ENCODE data around the gene COL5A1. TPM values are rescaled to one million over a fixed set of nuclear protein-coding genes. Genes with fewer than 3 reads are reported as not detected.

COL5A1 gene
- total and polyA plus RNA-seq, 2 experiments from 2014 or later: 2.5 to 13.1 TPM

DNA sequence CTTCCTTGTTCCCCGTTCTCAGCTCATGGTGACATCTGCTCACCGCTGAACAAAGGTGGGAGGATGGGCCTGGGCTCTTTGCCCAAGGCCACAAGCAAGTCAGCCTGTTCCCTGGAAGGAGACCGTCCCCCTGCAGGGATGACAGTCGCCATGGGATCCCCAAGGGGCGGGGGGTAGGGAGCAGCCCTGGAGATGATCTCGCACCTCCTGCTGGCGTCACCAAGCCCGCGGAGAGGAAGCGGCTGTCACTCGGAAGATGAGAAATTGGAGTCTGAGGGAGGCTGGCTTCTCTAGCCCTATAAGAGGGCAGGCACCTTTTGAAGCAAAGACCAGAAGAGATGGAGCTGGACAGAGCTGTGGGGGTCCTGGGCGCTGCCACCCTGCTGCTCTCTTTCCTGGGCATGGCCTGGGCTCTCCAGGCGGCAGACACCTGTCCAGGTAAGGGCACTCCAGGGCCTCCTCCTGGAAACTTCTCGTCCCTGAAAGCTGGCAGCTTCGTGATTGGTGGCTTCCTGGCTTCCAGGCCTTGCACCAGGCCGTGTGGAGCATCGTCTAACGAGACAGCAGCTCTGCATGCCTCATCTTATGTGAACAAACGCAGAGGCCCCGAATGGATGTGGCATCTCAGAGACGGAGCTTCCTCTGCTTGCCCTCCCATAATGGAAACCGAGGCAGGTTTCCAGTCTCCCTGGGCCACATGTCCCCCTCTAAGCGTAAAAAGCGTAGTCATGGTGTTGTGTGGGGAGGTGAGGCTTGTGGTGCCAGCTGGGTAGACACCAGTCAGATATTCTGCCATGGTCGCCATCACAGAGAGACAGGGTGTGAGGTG lies 239.1 kb downstream of the COL5A1 start, which contains the start of gene FCN2:
Gene FCN2 (plus strand): TSS at position 327 of the 829 bp plus-strand sequence. CDS start 12 bp downstream, at position 339.
- Histone ChIP-seq H3K27ac (ENCODE audit: low read depth) (no peak within 1 kb of the TSS), H3K4me2 (no peak within 1 kb of the TSS), H4K20me1 (replicated peaks; ENCODE audit: insufficient read depth) (no peaks in the 10 kb centered on the region), H3K36me3 (ENCODE audit: insufficient read depth) (no peaks in the 10 kb centered on the region), H2AFZ (no peak within 1 kb of the TSS), H3K27me3 (ENCODE audit: insufficient read depth) (no peaks in the 10 kb centered on the region), H3K79me2 (replicated peaks; ENCODE audit: insufficient read depth) (no peaks in the 10 kb centered on the region), H3K4me1 (ENCODE audit: insufficient read depth) (no peaks in the 10 kb centered on the region), H3K4me3 (no peak within 1 kb of the TSS), H3K9me2 (ENCODE audit: insufficient read depth) (no peaks in the 10 kb centered on the region), H3F3A (replicated peaks; ENCODE audit: low read depth) (no peaks in the 10 kb centered on the region)
- no peaks in the 10 kb centered on the region for H3K36me3 Mint-ChIP-seq (ENCODE audit: low read depth)
- DNase-seq (ENCODE audit: low spot score) (no peak), ATAC-seq (no peak)
- no peaks in the 10 kb centered on the region for H3K4me1 Mint-ChIP-seq
- no peaks in the 10 kb centered on the region; the same call in 2 of the 3 replicates for H3K9me3 Mint-ChIP-seq
- H3K4me3 Mint-ChIP-seq: no peak within 1 kb of the TSS
- no peak within 1 kb of the TSS for H3K27ac Mint-ChIP-seq
- H3K27me3 Mint-ChIP-seq (ENCODE audit: insufficient read depth, low read depth, poor library complexity): peaks cover 4% of the 10 kb centered on the region
- TF ChIP-seq EZH2 (IDR thresholded peaks at IDR 0.05; ENCODE audit: low read depth, unreplicated experiment) (no peak), CREB1 (CRISPR knock-in tag; IDR thresholded peaks at IDR 0.05; ENCODE audit: low read depth) (no peak), NANOG (IDR thresholded peaks at IDR 0.05; ENCODE audit: borderline replicate concordance) (no peak), ZNF331 (CRISPR knock-in tag; IDR thresholded peaks at IDR 0.05; ENCODE audit: low read depth) (no peak), JUNB (IDR thresholded peaks at IDR 0.05; ENCODE audit: unreplicated experiment) (no peak), ZNF114 (CRISPR knock-in tag; IDR thresholded peaks at IDR 0.05) (no peak)
- TF ChIP-seq, protein P1, sequence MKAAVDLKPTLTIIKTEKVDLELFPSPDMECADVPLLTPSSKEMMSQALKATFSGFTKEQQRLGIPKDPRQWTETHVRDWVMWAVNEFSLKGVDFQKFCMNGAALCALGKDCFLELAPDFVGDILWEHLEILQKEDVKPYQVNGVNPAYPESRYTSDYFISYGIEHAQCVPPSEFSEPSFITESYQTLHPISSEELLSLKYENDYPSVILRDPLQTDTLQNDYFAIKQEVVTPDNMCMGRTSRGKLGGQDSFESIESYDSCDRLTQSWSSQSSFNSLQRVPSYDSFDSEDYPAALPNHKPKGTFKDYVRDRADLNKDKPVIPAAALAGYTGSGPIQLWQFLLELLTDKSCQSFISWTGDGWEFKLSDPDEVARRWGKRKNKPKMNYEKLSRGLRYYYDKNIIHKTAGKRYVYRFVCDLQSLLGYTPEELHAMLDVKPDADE (IDR thresholded peaks at IDR 0.05): no peak
- TF ChIP-seq, protein P2, sequence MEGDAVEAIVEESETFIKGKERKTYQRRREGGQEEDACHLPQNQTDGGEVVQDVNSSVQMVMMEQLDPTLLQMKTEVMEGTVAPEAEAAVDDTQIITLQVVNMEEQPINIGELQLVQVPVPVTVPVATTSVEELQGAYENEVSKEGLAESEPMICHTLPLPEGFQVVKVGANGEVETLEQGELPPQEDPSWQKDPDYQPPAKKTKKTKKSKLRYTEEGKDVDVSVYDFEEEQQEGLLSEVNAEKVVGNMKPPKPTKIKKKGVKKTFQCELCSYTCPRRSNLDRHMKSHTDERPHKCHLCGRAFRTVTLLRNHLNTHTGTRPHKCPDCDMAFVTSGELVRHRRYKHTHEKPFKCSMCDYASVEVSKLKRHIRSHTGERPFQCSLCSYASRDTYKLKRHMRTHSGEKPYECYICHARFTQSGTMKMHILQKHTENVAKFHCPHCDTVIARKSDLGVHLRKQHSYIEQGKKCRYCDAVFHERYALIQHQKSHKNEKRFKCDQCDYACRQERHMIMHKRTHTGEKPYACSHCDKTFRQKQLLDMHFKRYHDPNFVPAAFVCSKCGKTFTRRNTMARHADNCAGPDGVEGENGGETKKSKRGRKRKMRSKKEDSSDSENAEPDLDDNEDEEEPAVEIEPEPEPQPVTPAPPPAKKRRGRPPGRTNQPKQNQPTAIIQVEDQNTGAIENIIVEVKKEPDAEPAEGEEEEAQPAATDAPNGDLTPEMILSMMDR (conservative IDR thresholded peaks at IDR 0.05; ENCODE audit: low read depth in 2 of 2): no peak

DNA sequence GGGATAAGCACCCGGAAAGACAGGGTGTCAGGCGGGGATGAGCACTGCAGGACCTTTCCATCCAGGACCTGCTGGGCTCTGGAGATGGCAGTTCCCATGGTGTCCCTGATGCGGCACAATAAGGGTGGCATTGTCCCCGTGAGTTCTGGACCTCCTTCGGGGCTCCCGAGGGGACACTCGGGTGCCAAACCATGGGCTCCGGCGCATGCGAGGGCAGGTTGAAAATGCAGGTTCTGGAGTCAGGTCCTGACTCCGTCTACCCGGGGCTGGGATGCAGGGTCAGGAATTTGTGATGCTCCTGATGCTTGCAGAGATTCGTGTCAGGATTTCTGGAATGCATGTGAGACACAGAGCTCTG lies 239.7 kb downstream of the COL5A1 start:
- H4K20me1 ChIP-seq (replicated peaks; ENCODE audit: insufficient read depth): no peaks in the 10 kb centered on the region
- no peak overlapping the region for H3K27ac Mint-ChIP-seq
- DNase-seq (ENCODE audit: low spot score) (no peak), ATAC-seq (no peak)
- no peak overlapping the region for H2AFZ ChIP-seq
- TF ChIP-seq, protein P3, sequence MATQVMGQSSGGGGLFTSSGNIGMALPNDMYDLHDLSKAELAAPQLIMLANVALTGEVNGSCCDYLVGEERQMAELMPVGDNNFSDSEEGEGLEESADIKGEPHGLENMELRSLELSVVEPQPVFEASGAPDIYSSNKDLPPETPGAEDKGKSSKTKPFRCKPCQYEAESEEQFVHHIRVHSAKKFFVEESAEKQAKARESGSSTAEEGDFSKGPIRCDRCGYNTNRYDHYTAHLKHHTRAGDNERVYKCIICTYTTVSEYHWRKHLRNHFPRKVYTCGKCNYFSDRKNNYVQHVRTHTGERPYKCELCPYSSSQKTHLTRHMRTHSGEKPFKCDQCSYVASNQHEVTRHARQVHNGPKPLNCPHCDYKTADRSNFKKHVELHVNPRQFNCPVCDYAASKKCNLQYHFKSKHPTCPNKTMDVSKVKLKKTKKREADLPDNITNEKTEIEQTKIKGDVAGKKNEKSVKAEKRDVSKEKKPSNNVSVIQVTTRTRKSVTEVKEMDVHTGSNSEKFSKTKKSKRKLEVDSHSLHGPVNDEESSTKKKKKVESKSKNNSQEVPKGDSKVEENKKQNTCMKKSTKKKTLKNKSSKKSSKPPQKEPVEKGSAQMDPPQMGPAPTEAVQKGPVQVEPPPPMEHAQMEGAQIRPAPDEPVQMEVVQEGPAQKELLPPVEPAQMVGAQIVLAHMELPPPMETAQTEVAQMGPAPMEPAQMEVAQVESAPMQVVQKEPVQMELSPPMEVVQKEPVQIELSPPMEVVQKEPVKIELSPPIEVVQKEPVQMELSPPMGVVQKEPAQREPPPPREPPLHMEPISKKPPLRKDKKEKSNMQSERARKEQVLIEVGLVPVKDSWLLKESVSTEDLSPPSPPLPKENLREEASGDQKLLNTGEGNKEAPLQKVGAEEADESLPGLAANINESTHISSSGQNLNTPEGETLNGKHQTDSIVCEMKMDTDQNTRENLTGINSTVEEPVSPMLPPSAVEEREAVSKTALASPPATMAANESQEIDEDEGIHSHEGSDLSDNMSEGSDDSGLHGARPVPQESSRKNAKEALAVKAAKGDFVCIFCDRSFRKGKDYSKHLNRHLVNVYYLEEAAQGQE (IDR thresholded peaks at IDR 0.05; ENCODE audit: unreplicated experiment): no peak
- TF ChIP-seq, protein P2 (conservative IDR thresholded peaks at IDR 0.05; ENCODE audit: low read depth in 2 of 2): no peak
- TF ChIP-seq, protein P1 (IDR thresholded peaks at IDR 0.05): no peak
- no peak for TF ChIP-seq CREB1 (CRISPR knock-in tag; IDR thresholded peaks at IDR 0.05; ENCODE audit: low read depth)
- no peaks in the 10 kb centered on the region; the same call in 2 of the 3 replicates for H3K9me3 Mint-ChIP-seq
- H3K4me1 Mint-ChIP-seq: no peaks in the 10 kb centered on the region
- H3K4me2 ChIP-seq: no peak overlapping the region
- H3K27me3 Mint-ChIP-seq (ENCODE audit: insufficient read depth, low read depth, poor library complexity): peaks cover 4% of the 10 kb centered on the region
- H3K4me1 ChIP-seq (ENCODE audit: insufficient read depth): no peaks in the 10 kb centered on the region
- H3K27me3 ChIP-seq (ENCODE audit: insufficient read depth): no peaks in the 10 kb centered on the region
- no peaks in the 10 kb centered on the region for H3K9me2 ChIP-seq (ENCODE audit: insufficient read depth)
- no peaks in the 10 kb centered on the region for H3K79me2 ChIP-seq (replicated peaks; ENCODE audit: insufficient read depth)
- H3K4me3 Mint-ChIP-seq: no peak overlapping the region
- H3K36me3 Mint-ChIP-seq (ENCODE audit: low read depth): no peaks in the 10 kb centered on the region
- no peak overlapping the region for H3K27ac ChIP-seq (ENCODE audit: low read depth)
- H3K4me3 ChIP-seq: no peak overlapping the region
- H3K36me3 ChIP-seq (ENCODE audit: insufficient read depth): no peaks in the 10 kb centered on the region
- H3F3A ChIP-seq (replicated peaks; ENCODE audit: low read depth): no peaks in the 10 kb centered on the region

All from GM23338 (cell line).